ENCODE data around the gene TNS3.
A peak's percentile ranks its signal among the peaks of the same experiment; 100 is the strongest.

TNS3 gene

GRCh38 chr7:47303695-47304453 lies 278.0 kb downstream of the TNS3 start:
- no peak for DNase-seq (ENCODE audit: low spot score)

DNA sequence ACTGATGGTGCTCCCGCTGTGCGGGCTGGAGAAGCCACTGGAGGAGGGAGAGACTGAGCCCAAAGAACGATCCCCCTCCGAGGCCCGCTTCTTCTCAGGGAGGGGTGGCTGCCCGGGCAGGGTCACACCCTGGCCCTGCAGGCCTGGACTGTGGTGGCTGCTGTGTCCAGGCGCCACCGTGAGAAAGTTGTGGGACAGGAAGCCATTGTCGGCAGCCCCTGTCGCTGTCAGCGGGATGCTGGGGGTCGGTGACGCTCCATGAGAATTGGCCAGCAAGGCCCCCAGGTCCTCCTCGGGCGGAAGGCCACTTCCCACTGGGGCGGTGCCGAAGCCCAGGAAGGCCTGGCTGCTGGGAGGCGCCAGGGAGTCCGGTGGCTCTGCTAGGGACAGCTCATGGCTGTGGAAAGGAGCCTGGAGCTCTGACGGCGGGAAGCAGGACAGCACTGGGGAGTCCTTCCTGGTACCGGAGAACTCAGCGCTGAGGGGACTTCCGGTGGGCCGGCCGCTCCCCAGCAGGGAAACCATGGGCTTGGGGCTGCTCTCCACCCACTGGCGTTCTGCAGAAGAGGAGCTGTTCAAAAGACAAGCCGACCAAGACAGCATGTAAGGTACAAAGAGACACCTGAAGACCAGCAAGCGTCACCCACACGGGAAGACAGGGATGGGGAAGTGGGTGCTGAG lies 278.8 kb downstream of the TNS3 start:
- DNase-seq (ENCODE audit: low spot score) = no peak

DNA sequence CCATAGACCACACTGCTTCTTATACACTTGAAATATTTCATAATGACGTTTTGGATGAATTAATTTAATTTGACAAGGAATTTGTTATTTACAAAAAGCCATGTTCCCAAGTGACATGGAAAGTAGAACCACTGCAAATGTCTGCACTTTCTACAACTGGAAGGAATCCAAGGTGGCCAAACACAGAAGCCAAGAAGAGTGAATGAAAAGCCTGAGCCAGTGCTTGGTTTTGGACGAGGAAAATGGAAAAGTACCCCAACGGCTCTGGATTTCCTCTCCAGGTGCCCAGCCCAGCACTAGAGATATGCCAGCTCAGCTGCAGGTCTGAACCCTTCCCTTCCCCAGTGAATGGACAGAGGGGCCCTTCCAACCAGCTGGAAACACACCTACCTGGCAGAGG lies 279.4 kb downstream of the TNS3 start:
- DNase-seq (ENCODE audit: low spot score) = no peak

DNA sequence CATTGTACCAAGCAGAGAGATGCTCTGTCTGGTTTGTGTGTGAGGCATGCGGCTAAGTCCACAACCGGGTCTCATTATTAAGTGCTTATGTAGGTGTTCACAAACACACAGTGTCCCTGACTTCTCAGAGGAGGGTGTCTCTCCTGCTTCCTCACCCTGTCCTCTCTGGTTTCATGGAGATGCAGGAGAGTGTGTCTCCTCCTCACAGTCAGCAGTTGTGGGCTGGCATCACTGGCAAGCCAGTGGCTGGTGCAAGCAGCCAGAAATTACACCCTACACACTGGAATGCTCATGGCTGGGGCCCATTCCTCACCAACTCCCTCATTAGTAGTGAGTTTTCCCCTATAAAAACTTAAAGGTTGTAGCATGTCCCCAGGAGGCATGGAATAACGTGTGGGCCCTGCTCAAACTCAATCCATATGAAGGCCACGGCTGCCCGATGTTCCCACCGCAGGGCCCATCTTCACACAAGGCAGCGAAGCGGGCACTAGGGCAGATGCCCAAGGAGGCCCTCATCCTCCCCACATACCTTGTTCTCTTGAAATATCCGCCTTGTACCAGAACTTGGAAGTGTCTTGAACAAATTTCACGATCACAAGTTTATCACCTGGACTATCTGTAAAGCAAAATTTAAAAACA lies 280.1 kb downstream of the TNS3 start:
- no peak for DNase-seq (ENCODE audit: low spot score)

GRCh38 chr7:47301105-47301477 lies 280.8 kb downstream of the TNS3 start:
- DNase-seq (ENCODE audit: low spot score) = no peak

- DNase-seq (ENCODE audit: low spot score) = no peak
These were observed 281.3 kb downstream of the TNS3 start for GRCh38 chr7:47300472-47301104.

- no peak for DNase-seq (ENCODE audit: low spot score)
These were observed 282.4 kb downstream of the TNS3 start for GRCh38 chr7:47299496-47299895.

DNA sequence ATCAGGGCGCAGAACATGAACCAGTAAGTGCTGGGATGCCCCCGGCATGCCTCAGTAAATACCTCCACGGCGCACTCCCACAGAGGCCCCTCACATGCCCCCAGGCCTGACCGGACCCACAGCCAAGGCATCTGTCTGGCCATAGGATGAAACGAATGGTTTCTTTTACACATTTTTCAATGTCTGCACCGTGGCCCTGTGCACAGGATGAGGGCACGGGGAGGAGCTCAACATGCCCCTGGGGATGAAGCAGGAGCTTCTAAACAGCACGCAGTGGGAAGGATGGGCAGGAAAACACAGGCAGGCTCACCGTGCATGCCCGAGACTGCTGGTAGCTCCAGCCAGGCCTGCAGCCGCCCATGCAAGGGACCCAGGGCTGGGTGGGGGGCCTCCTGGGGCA lies 283.3 kb downstream of the TNS3 start:
- no peak for DNase-seq (ENCODE audit: low spot score)

DNA sequence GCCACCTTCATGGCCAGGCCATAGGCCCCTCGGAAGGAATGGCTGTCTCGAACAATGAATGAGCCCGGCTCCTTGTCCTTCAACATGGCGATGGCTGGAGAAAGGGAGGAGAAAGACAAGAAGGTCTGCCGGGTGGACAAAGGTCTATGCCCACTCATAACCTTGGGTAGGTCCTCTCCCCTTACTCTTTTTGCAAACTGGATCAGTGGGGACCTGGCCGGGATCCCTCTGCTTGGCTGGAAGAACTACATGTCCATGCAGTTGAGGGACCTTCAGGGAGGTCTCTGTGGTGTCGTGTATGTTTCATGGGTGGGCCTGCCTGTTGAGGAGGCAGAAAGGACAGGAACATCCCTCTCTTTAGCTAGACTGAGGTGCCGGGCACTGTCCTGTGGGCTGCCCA lies 284.8 kb downstream of the TNS3 start:
- DNase-seq (ENCODE audit: low spot score) = no peak

GRCh38 chr7:47295606-47296005 lies 286.3 kb downstream of the TNS3 start:
- DNase-seq (ENCODE audit: low spot score) = no peak

DNA sequence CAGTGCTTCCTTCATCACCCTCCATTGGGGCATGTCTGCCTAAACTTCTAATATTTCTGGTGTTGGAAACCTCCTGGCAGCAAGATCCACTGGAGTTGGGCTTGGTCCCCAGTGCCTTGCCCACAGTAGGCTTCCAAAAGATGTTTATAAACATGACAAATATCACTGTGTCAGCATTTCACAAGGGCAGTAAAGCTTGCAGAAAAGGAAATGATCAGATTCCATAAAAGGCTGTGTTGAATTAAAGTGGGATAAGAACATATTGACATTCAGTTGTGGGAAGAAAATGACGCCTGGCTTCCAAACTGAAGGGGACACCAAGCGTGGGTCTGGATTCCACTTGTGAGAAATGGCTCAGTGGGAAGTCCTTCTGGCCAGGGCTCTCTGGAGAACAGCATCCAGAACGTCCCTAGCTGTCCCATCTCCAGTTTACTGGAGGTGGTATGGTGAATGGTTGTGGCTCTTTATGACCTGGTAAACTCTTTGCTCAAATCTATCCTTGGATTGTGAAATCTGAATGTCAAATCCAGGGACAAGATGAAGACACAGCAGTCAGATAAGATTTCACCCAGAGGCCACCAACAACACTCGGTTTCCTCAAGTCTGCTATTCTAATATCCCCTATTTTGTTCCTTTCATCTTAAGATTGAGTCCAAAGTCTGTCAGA lies 287.2 kb downstream of the TNS3 start:
- DNase-seq (ENCODE audit: low spot score) = no peak

DNA sequence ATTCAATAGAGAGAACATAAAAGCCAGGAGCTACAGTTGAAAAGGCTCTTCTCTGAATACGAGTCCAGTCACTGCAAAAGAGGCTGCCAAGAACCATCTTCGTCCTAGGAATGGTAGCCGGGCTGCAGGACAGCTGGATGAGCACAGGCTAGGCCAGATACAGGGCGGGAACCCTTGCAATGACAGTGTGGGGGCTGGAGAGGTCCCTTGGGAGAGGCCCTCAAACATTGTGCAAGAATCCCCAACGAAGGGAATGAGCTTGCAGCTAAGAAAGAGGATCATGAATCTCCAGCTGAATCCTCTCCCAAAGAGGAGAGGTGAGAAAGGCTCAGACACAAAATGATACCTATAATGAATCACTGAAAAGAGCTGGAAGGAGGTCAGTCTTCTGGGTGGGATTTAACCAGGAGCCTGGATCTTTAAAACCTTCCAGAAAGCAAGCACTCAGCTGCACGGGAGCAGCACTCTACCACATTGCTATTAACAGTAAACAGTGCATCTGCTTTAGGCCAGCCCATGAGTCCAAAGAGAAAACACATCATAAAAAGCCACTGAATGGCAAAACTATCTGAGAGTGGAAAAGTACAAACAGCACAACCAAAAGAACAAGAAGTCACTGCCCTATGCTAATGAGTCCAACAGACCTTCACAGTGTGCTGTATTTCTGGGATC lies 287.9 kb downstream of the TNS3 start:
- no peak for DNase-seq (ENCODE audit: low spot score)

DNA sequence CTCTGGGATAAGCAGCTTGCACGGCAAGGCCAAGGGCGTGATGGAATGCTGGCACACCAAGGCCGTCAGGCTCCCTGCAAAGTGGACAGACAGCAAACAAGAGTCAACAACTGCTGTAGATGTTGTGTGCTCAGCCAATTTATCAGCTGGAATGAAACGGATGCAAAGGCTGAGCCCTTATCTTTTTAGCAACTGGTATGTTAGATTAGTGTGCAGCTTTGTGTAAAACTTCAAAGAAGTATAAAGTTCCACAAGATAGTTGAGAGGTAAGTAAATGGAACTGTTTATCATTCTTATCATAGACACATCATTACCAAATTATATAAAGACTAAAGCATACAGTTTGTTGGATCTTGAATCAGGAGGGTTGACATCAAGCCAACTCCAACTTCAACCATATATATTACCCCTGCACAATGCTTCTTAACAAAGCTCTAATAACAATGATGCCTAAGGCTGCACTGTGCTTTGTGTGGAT lies 289.0 kb downstream of the TNS3 start:
- DNase-seq (ENCODE audit: low spot score) = no peak

DNA sequence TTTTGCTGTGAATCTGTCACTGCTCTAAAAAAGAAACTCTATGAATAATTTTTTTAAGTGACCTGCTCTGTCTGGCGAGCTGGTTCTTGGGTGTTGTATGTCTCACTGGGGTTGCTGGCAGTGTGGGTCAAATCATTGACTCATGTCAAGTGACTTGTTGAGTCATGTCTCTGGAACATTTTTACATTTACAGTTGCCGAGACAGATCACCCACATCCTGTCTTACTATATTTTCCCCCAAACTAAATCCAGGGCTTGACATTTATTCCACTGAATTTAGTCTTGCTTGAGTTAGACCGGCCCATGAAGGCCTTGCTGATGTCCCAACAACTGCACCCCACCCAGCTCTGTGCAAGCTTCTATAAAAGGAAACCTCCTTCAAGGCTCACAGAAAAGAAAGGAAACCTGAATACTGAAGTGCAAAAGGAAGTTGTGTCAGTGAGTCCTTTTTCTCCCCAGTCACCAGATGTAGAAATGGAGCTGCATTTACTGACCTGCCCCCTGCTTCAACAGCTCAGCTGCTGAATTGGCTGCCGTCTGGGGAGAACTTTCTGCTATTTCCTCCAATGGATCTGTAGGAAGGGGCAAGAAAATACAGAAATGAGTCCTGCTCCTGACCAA lies 290.3 kb downstream of the TNS3 start:
- DNase-seq (ENCODE audit: low spot score) = peak; percentile 64

DNA sequence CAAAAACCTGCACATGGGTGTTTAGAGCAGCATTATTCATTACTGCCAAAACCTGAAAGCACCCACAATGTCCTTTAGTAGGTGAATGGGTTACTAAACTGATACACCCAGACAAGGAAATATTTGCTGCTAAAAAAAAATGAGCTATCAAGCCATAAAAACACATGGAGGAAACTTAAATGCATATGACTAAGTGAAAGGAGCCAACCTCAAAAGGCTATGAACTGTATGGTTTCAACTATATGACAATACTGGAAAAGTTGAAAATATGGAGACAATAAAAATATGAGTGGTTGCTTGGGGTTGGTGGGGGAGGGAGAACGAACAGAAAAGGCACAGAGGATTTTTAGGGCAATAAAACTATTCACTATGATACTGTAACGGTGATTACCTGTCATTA lies 291.0 kb downstream of the TNS3 start:
- no peak for DNase-seq (ENCODE audit: low spot score)

GRCh38 chr7:47290466-47290865 lies 291.4 kb downstream of the TNS3 start:
- DNase-seq (ENCODE audit: low spot score) = no peak

DNA sequence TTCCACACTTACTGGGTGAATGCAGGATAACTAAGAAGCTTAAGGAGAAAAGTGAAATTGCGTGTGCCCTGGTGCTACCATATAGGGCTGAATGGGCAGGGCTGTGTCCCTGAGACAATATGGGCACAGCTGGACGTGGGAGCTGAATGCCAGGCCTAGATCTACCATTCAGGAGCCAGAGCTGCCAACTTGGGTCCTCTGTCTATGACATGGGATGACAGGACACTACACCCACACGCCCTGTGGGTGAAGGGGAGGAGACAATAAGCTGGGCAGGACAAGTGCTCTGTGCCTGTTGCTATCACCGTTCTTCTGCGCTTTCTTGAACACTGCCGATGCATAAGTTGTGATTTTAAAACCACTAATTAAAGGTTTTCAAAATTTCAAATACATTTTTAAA lies 293.9 kb downstream of the TNS3 start:
- DNase-seq (ENCODE audit: low spot score) = no peak

GRCh38 chr7:47285860-47286491 lies 295.9 kb downstream of the TNS3 start:
- DNase-seq (ENCODE audit: low spot score) = no peak

- no peak for DNase-seq (ENCODE audit: low spot score)
These were observed 296.9 kb downstream of the TNS3 start for GRCh38 chr7:47284691-47285635.
